Measurements from ENCODE around the gene WDR73.

- TF ChIP-seq CTCF (conservative IDR thresholded peaks at IDR 0.05; ENCODE audit: low read depth, low read length) (no peak), EZH2 (IDR thresholded peaks at IDR 0.05; ENCODE audit: low read length, unreplicated experiment) (no peak), EZH2phosphoT487 (IDR thresholded peaks at IDR 0.05; ENCODE audit: borderline replicate concordance, low read length) (no peak)
Measured at GRCh38 chr15:84600331-84600686, 53.8 kb downstream of the WDR73 start.

Measured in PC-3 (cell line).